Naive thymus-derived CD4-positive, alpha-beta T cell (primary cell): ENCODE data around the gene NPIPB9. TPM values are rescaled to one million over a fixed set of nuclear protein-coding genes. Genes with fewer than 3 reads are reported as not detected.
"Not testable (repeated sequence)": the region's sequence is repeated elsewhere in the genome, so short reads cannot be mapped to it uniquely, and the experiment has no call there.

Experiments
- ATAC-seq: fragments of 150-1000 bp; cut with Tn5 transposase; 2 replicates; pipeline ENCODE4 v1.10.0; 2021; ENCODE audit warnings: mild to moderate bottlenecking, moderate library complexity
- CTCF ChIA-PET: fragments of 350-600 bp; sonication (Branson Sonifier 250); formaldehyde crosslinking; loops from one replicate; lab custom pipeline; 2021; ENCODE audit warnings: antibody characterized with exemption; lab: Charles Lee
- POLR2A ChIA-PET: fragments of 350-600 bp; sonication (Branson Sonifier 250); formaldehyde crosslinking; loops from one replicate; lab custom pipeline; 2021; ENCODE audit warnings: antibody characterized with exemption, inconsistent platforms; lab: Charles Lee
- DNase-seq, 9 donors: peaks; one replicate each; pipeline versions ENCODE4 v3.0.0 to v3.0.0-alpha.2; 2020 to 2022; ENCODE audit warnings: mixed read lengths in 1 of 9
- H3K27ac ChIP-seq: one replicate; pipeline ENCODE4 v1.7.0; 2013; ENCODE audit warnings: mild to moderate bottlenecking, low read depth, low read length, moderate library complexity
- H3K27me3 ChIP-seq, 2 donors: one replicate each; pipeline ENCODE4 v1.7.0; 2013; ENCODE audit warnings: low read length in 2 of 2, mild to moderate bottlenecking in 2 of 2, moderate library complexity in 2 of 2; ENCODE audit not compliant: control insufficient read depth in 2 of 2, insufficient read depth in 2 of 2
- H3K36me3 ChIP-seq, 3 experiments: 1 replicate in 2 of 3; 2 replicates in 1 of 3; pipeline ENCODE4 v1.7.0; 2013; ENCODE audit warnings: low read length in 3 of 3, mild to moderate bottlenecking in 3 of 3, moderate library complexity in 1 of 3; ENCODE audit not compliant: insufficient read depth in 3 of 3, control insufficient read depth in 2 of 3
- H3K4me1 ChIP-seq, 2 donors: one replicate each; pipeline ENCODE4 v1.7.0; 2013; ENCODE audit warnings: low read length in 2 of 2, mild to moderate bottlenecking in 2 of 2, moderate library complexity in 1 of 2; ENCODE audit not compliant: control insufficient read depth in 2 of 2, insufficient read depth in 2 of 2
- H3K4me3 ChIP-seq: 2 replicates; pipeline ENCODE4 v1.7.0; 2013; ENCODE audit warnings: mild to moderate bottlenecking, low read length
- H3K9me3 ChIP-seq, 3 experiments: 1 replicate in 2 of 3; 2 replicates in 1 of 3; pipeline ENCODE4 v1.7.0; 2013; ENCODE audit warnings: low read length in 3 of 3; ENCODE audit not compliant: control insufficient read depth in 2 of 3
- H3K27ac Mint-ChIP-seq, 9 donors: one replicate each; pipeline ENCODE4 v1.8.0; 2020 to 2022; ENCODE audit warnings: mixed read lengths in 9 of 9, mild to moderate bottlenecking in 8 of 9, moderate library complexity in 5 of 9, inconsistent platforms in 2 of 9
- H3K27me3 Mint-ChIP-seq, 5 donors: one replicate each; pipeline ENCODE4 v1.8.0; 2021 to 2022; ENCODE audit warnings: mixed read lengths in 5 of 5, mild to moderate bottlenecking in 1 of 5
- H3K36me3 Mint-ChIP-seq, 5 donors: one replicate each; pipeline ENCODE4 v1.8.0; 2020 to 2022; ENCODE audit warnings: mixed read lengths in 5 of 5, mild to moderate bottlenecking in 3 of 5, inconsistent platforms in 1 of 5
- H3K4me1 Mint-ChIP-seq, 7 donors: one replicate each; pipeline ENCODE4 v1.8.0; 2020 to 2022; ENCODE audit warnings: mixed read lengths in 7 of 7, mild to moderate bottlenecking in 3 of 7, inconsistent platforms in 1 of 7
- H3K4me3 Mint-ChIP-seq, 10 donors: one replicate each; pipeline ENCODE4 v1.8.0; 2020 to 2022; ENCODE audit warnings: mild to moderate bottlenecking in 10 of 10, mixed read lengths in 10 of 10, moderate library complexity in 6 of 10, inconsistent platforms in 2 of 10
- H3K9me3 Mint-ChIP-seq, 11 donors: one replicate each; pipeline ENCODE4 v1.8.0; 2020 to 2022; ENCODE audit warnings: mixed read lengths in 11 of 11, mild to moderate bottlenecking in 4 of 11, inconsistent platforms in 1 of 11, moderate library complexity in 1 of 11
- intact Hi-C, 2 donors: fragments of 100-400 bp; cut with micrococcal nuclease; formaldehyde crosslinking; loops; one replicate each; pipeline ENCODE4 v1.15.1; 2023
- polyA plus RNA-seq, 2 donors: library from polyadenylated mRNA; unstranded; fragments of 300-500 nt; fragmentation: Illumina TruSeq; gene quantifications; one replicate each; pipeline ENCODE4 v1.2.3, GENCODE V29; 2021
- total RNA-seq, 6 experiments: library from RNA in 5 of 6; stranded (reverse) in 5 of 6; gene quantifications; 1 replicate in 5 of 6; 2 replicates in 1 of 6; pipeline ENCODE4 v1.2.3 and lab custom pipeline; 2021 to 2026

NPIPB9 gene
- total and polyA plus RNA-seq, 7 experiments from 2014 or later, result 0.18 to 5.2 (median 3.9) TPM

DNA sequence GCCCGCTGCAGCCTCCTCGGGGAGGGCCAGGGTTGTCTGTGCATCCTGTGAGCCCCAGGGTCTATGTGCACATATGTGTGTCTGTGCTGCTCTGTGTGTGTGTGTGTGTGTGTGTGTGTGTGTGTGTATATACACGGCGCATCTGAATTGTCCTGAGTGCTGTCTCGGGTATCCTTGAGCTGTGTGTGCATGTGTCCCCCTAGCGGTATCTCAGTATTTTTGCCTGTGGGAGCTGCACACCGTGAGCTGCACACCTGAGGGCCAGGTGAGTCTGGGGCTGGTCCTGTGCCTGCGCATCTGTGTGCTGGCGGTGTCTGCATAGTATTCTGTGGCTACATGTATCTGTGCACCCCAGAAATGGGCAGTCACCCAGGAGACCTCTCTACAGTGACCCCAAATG lies 11.8 kb upstream of the NPIPB9 start:
- intact Hi-C loops, POLR2A ChIA-PET, H3K4me3 ChIP-seq, H3K4me1 Mint-ChIP-seq, CTCF ChIA-PET, H3K9me3 ChIP-seq, H3K9me3 Mint-ChIP-seq, H3K27me3 ChIP-seq, H3K27ac ChIP-seq, H3K4me1 ChIP-seq, H3K4me3 Mint-ChIP-seq, H3K27me3 Mint-ChIP-seq, H3K27ac Mint-ChIP-seq, H3K36me3 ChIP-seq, H3K36me3 Mint-ChIP-seq: not testable (repeated sequence)
- DNase-seq (peak in 2 of 9 donors; percentile 8), ATAC-seq (peak; percentile 86)

DNA sequence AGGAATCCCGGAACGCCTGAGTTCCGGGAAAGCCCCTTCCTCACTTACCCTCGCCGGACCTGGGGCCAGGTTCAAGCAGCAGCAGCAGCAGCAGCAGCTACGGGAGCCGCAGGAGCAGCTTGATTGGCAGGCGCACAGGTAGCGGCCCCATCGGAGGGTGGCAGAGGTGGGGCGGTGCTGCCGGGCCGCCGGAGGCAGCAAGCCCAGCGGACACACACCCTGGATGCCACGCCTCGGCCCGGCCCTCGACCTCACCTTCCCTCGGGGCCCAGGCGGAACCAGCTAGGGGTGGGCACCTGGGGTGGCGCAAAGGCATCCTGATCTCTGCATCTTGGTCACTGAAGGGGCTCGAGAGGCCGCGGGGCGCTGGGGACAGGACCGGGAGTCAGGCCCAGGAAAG lies 11.0 kb upstream of the NPIPB9 start:
- H3K36me3 ChIP-seq, H3K4me1 Mint-ChIP-seq, intact Hi-C loops, H3K27ac ChIP-seq, H3K4me3 ChIP-seq, DNase-seq, H3K9me3 ChIP-seq, CTCF ChIA-PET, H3K4me1 ChIP-seq, H3K36me3 Mint-ChIP-seq, POLR2A ChIA-PET, H3K27me3 Mint-ChIP-seq, ATAC-seq, H3K27me3 ChIP-seq, H3K9me3 Mint-ChIP-seq, H3K4me3 Mint-ChIP-seq, H3K27ac Mint-ChIP-seq: not testable (repeated sequence)

DNA sequence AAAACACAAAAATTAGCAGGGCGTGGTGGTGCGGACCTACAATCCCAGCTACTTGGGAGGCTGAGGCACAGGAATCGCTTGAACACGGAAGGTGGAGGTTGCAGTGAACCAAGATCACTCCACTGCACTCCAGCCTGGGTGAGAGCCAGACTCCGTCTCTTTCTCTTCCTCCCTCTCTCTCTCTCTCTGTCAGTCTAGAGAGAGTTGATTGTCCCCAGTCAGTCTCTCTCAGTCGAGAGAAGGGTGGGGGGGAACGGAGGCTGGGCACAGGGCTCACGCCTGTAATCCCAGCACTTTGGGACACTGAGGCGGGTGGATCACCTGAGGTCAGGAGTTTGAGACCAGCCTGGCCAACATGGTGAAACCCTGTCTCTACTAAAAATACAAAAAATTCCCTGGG lies 10.3 kb upstream of the NPIPB9 start:
- POLR2A ChIA-PET, H3K36me3 ChIP-seq, H3K4me3 ChIP-seq, H3K27me3 ChIP-seq, H3K27ac Mint-ChIP-seq, H3K27me3 Mint-ChIP-seq, CTCF ChIA-PET, DNase-seq, H3K4me1 ChIP-seq, H3K4me1 Mint-ChIP-seq, H3K4me3 Mint-ChIP-seq, intact Hi-C loops, H3K27ac ChIP-seq, H3K9me3 ChIP-seq, H3K36me3 Mint-ChIP-seq, H3K9me3 Mint-ChIP-seq, ATAC-seq: not testable (repeated sequence)

DNA sequence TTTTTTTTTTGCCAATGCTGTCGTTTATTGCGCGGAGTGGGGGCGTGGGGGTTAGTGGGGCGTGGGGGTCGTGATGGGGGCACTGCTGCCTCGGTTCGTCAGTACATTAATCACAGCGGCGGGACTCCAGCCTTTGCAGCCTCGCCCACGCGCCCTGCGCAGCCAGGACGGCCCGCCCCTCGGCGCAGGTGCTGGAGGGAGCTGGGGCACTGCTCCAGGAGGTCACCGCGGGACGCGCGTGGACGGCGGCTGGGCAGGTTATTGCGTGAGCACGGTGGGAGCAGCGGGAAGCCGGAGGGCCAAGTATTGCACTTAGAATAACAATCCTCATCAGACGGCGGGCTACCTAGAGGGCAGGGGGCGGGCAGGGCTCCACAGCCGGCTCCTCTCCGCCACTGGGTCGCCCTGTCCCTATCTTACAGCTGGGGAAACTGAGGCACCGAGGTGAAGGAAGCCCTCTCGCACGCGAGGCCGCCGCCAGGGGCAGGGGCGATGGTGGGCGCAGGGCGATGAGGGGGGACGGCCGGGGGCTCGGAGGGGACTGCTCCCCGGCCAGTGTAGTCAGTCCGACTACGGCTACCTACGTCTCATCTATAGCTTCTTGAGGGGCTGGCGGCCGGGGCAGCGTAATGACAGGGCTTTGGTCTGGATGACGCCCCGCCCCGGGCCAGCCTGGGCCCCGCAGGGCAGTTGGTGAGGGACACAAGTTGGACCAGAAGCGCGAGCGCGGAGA lies 4.8 kb upstream of the NPIPB9 start:
- H3K4me1 Mint-ChIP-seq, H3K4me3 Mint-ChIP-seq, H3K27me3 ChIP-seq, H3K4me3 ChIP-seq, H3K36me3 ChIP-seq, H3K9me3 ChIP-seq, H3K4me1 ChIP-seq, intact Hi-C loops, H3K36me3 Mint-ChIP-seq, ATAC-seq, DNase-seq, H3K27ac ChIP-seq, POLR2A ChIA-PET, CTCF ChIA-PET, H3K9me3 Mint-ChIP-seq, H3K27ac Mint-ChIP-seq, H3K27me3 Mint-ChIP-seq: not testable (repeated sequence)

DNA sequence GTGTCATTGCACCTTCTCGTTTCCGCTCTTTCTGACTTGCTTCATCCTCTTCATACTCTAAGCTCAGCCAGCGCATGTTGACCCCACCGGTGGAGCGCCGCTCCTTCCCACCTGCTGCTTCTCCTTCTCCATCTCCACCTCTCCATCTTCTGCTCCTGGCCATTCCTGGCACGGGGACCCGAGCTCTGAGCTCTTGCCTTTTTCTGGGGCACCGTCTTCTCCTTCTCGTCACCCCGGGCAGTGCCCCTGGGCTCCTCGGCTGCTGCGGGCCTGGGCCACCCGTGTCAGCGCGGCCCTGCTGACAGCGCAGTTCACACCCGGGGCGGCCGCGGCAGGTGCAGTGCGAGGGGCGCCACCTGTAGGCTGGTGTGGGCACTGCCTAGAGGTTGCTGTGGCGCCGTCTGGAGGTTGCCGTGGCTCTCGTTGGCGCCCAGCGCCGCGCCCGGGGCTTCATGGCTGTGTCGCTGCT lies 1.6 kb upstream of the NPIPB9 start:
- H3K9me3 ChIP-seq, H3K27me3 Mint-ChIP-seq, intact Hi-C loops, H3K27me3 ChIP-seq, H3K36me3 ChIP-seq, H3K4me3 ChIP-seq, H3K36me3 Mint-ChIP-seq, POLR2A ChIA-PET, H3K9me3 Mint-ChIP-seq, H3K4me1 Mint-ChIP-seq, H3K4me1 ChIP-seq, CTCF ChIA-PET: not testable (repeated sequence)
- DNase-seq (peak; percentile 23 to 70 (median 60)), ATAC-seq (peak; percentile 100)
- Mint-ChIP-seq H3K27ac (peak overlapping the region in 1 of 9 donors; percentile 71), H3K4me3 (peak overlapping the region in 4 of 10 donors; percentile 38 to 80 (median 58))
- peak overlapping the region; percentile 41 for H3K27ac ChIP-seq

- POLR2A ChIA-PET, intact Hi-C loops, H3K36me3 Mint-ChIP-seq, H3K27me3 ChIP-seq, H3K27me3 Mint-ChIP-seq, H3K4me3 ChIP-seq, H3K9me3 ChIP-seq, H3K4me3 Mint-ChIP-seq, H3K27ac ChIP-seq, ATAC-seq, H3K27ac Mint-ChIP-seq, H3K4me1 ChIP-seq, H3K36me3 ChIP-seq, DNase-seq, CTCF ChIA-PET, H3K4me1 Mint-ChIP-seq, H3K9me3 Mint-ChIP-seq: not testable (repeated sequence)
Measured at GRCh38 chr16:28750469-28751067, 1.0 kb upstream of the NPIPB9 start.

DNA sequence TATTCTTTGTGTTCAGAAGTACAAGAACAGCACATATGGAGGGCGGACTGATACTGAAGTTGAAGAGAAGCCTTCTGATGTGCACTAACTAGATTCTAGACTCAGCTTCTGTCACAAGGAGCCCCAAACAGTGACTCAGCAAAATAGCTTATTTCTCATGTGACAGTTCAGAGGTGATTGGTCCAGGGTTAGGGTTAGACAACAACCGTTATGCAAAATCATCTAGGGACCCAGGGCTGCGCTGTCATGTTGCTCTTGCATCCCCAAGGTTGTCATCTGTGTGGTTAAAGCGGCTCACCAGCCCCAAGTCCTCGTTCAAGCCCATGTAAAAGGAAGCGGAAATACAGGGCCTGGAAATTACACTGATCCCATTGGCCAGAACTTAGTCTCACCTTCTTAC lies 30.1 kb downstream of the NPIPB9 start:
- intact Hi-C loops, H3K27me3 Mint-ChIP-seq, H3K36me3 Mint-ChIP-seq, H3K9me3 Mint-ChIP-seq, H3K4me1 ChIP-seq, H3K27ac ChIP-seq, H3K4me3 ChIP-seq, H3K36me3 ChIP-seq, POLR2A ChIA-PET, H3K4me3 Mint-ChIP-seq, DNase-seq, H3K4me1 Mint-ChIP-seq, H3K27me3 ChIP-seq, H3K27ac Mint-ChIP-seq, H3K9me3 ChIP-seq, CTCF ChIA-PET: not testable (repeated sequence)
- peak; percentile 60 for ATAC-seq
